Endothelial cell of umbilical vein (primary cell): ENCODE measurements around the gene NME4. TPM values are rescaled to one million over a fixed set of nuclear protein-coding genes. Genes with fewer than 3 reads are reported as not detected.

Experiments used
- BruUV-seq: library from RNA; stranded (reverse); fragments of 400-500 nt; replicated peaks from 2 replicates; lab custom pipeline; 2021; lab: Mats Ljungman, UMichigan
- CTCF ChIA-PET: fragments of 300-600, 350-600 bp; sonication (Branson Sonifier 250); formaldehyde crosslinking; loops from one replicate; lab custom pipeline; 2021; ENCODE audit warnings: antibody characterized with exemption, inconsistent platforms; lab: Charles Lee
- POLR2A ChIA-PET: fragments of 300-600, 350-600 bp; sonication (Branson Sonifier 250); formaldehyde crosslinking; loops from one replicate; lab custom pipeline; 2021; ENCODE audit warnings: antibody characterized with exemption, inconsistent platforms; lab: Charles Lee
- DNase-seq: peaks from one replicate; pipeline ENCODE4 v3.0.0-alpha.2; 2011; ENCODE audit warnings: low read depth, low spot score
- FAIRE-seq: peaks from 2 replicates; lab custom pipeline; 2011; peaks lifted over from hg19 to GRCh38; lab: Jason Lieb, UNC
- H2AFZ ChIP-seq: 2 replicates; pipeline ENCODE4 v1.6.0; 2012; ENCODE audit warnings: low read depth, low read length, control low read depth, inconsistent platforms
- H3K27ac ChIP-seq: 2 replicates; pipeline ENCODE4 v1.5.1; 2011; ENCODE audit warnings: low read depth, mild to moderate bottlenecking, control low read depth, low read length, moderate library complexity; ENCODE audit not compliant: insufficient read depth
- H3K27me3 ChIP-seq, 2 experiments: 2 replicates each; pipeline versions ENCODE4 v1.6.0 to v1.6.1; 2011; ENCODE audit warnings: low read length in 2 of 2, mixed read lengths in 1 of 2; ENCODE audit not compliant: control insufficient read depth in 2 of 2, insufficient read depth in 2 of 2
- H3K36me3 ChIP-seq, 2 experiments: 2 replicates in 1 of 2; 3 replicates in 1 of 2; pipeline ENCODE4 v1.5.1; 2011; ENCODE audit warnings: low read length in 2 of 2, mild to moderate bottlenecking in 1 of 2, moderate library complexity in 1 of 2; ENCODE audit not compliant: control insufficient read depth in 2 of 2, insufficient read depth in 2 of 2; ENCODE audit errors: extremely low read depth in 1 of 2
- H3K4me1 ChIP-seq: 3 replicates; pipeline ENCODE4 v1.5.1; 2011; ENCODE audit warnings: mild to moderate bottlenecking, low read length; ENCODE audit not compliant: control insufficient read depth, insufficient read depth; ENCODE audit errors: extremely low read depth
- H3K4me2 ChIP-seq: 2 replicates; pipeline ENCODE4 v1.6.1; 2011; ENCODE audit warnings: low read length, control low read depth, mixed read lengths; ENCODE audit not compliant: insufficient read depth
- H3K4me3 ChIP-seq, 3 experiments: fragments of 200-600 bp in 1 of 3; sonication (generic), shearing (Covaris generic) in 1 of 3; replicated peaks in 1 of 3; 2 replicates each; pipeline ENCODE4 v1.5.1; 2011 to 2016; ENCODE audit warnings: control low read depth in 3 of 3, low read length in 3 of 3, mild to moderate bottlenecking in 2 of 3, inconsistent platforms in 1 of 3, low read depth in 1 of 3, moderate library complexity in 1 of 3; ENCODE audit not compliant: insufficient read depth in 1 of 3
- H3K79me2 ChIP-seq: 2 replicates; pipeline ENCODE4 v1.6.0; 2012; ENCODE audit warnings: low read length, inconsistent platforms; ENCODE audit not compliant: control insufficient read depth, insufficient read depth
- H3K9ac ChIP-seq: replicated peaks from 2 replicates; pipeline ENCODE3; 2011; ENCODE audit warnings: low read length, control low read depth; ENCODE audit not compliant: insufficient read depth; ENCODE audit errors: extremely low read depth
- H3K9me1 ChIP-seq: replicated peaks from 3 replicates; pipeline ENCODE4 v1.6.0; 2011; ENCODE audit warnings: mild to moderate bottlenecking, low read length; ENCODE audit not compliant: control insufficient read depth, insufficient read depth; ENCODE audit errors: extremely low read depth
- H3K9me3 ChIP-seq: replicated peaks from 2 replicates; pipeline ENCODE4 v1.5.1; 2012; ENCODE audit warnings: low read length, inconsistent platforms; ENCODE audit not compliant: control insufficient read depth, insufficient read depth
- H4K20me1 ChIP-seq: replicated peaks from 2 replicates; pipeline ENCODE3; 2011; ENCODE audit warnings: mild to moderate bottlenecking, low read length; ENCODE audit not compliant: control insufficient read depth, insufficient read depth; ENCODE audit errors: extremely low read depth
- CTCF ChIP-seq, 2 donors: IDR thresholded peaks; 1 replicate in 1 of 2; 2 replicates in 1 of 2; pipeline ENCODE4 v1.5.1; 2011; ENCODE audit warnings: low read length in 2 of 2, mild to moderate bottlenecking in 2 of 2, moderate library complexity in 2 of 2, control low read depth in 1 of 2, inconsistent platforms in 1 of 2, low read depth in 1 of 2; ENCODE audit not compliant: insufficient read depth in 1 of 2; ENCODE audit errors: extremely low read depth in 1 of 2
- EZH2 ChIP-seq: IDR thresholded peaks from 2 replicates; pipeline ENCODE4 v1.6.1; 2012; ENCODE audit warnings: borderline replicate concordance, low read depth, mild to moderate bottlenecking, moderate library complexity, low read length, inconsistent platforms; ENCODE audit not compliant: severe bottlenecking
- FOS ChIP-seq: IDR thresholded peaks from 2 replicates; pipeline ENCODE4 v1.6.1; 2011; ENCODE audit warnings: mild to moderate bottlenecking, low read length, moderate library complexity, borderline replicate concordance; ENCODE audit not compliant: insufficient read depth
- GATA2 ChIP-seq: IDR thresholded peaks from 2 replicates; pipeline ENCODE4 v1.7.0; 2011; ENCODE audit warnings: low read depth, mild to moderate bottlenecking, moderate library complexity, mixed read lengths, low read length; ENCODE audit not compliant: insufficient read length, insufficient read depth
- JUN ChIP-seq: IDR thresholded peaks from 2 replicates; pipeline ENCODE4 v1.6.1; 2011; ENCODE audit warnings: borderline replicate concordance, low read depth; ENCODE audit not compliant: insufficient read length, insufficient read depth
- MYC ChIP-seq: IDR thresholded peaks from one replicate; pipeline ENCODE4 v1.6.1; 2011; ENCODE audit warnings: mild to moderate bottlenecking, low read depth, low read length
- POLR2A ChIP-seq: IDR thresholded peaks from 2 replicates; pipeline ENCODE4 v1.6.1; 2012; ENCODE audit warnings: low read depth, mild to moderate bottlenecking, control low read depth, low read length
- POLR2AphosphoS5 ChIP-seq: IDR thresholded peaks from 2 replicates; pipeline ENCODE4 v1.6.1; 2012; ENCODE audit warnings: low read depth, mild to moderate bottlenecking, control low read depth, low read length, moderate library complexity; ENCODE audit not compliant: insufficient read depth
- dilution Hi-C: fragments of 300-500 bp; cut with MboI; formaldehyde crosslinking; loops from one replicate; pipeline ENCODE4 v1.15.0; 2019; ENCODE audit warnings: low sequenced_read_pairs; ENCODE audit not compliant: extremely low pct_ligation_motif_present
- intact Hi-C: fragments of 100-400 bp; cut with micrococcal nuclease; formaldehyde crosslinking; loops from one replicate; pipeline ENCODE4 v1.10.0; 2022
- polyA plus RNA-seq, 4 experiments: library from polyadenylated mRNA; depleted of rRNA in 3 of 4; stranded (reverse) in 3 of 4; unstranded in 1 of 4; fragments of >200 nt; gene quantifications; 2 replicates each; pipeline versions ENCODE4 v1.2.1 to v1.2.3, GENCODE V29; 2011 to 2012; ENCODE audit warnings: missing spikeins in 1 of 4
- total RNA-seq: library from RNA; stranded (reverse); gene quantifications from 2 replicates; pipeline ENCODE4 v1.2.3, GENCODE V29; 2021
- TF ChIP-seq, protein P1 (sequence below): IDR thresholded peaks from 2 replicates; pipeline ENCODE4 v1.6.1; 2011; ENCODE audit not compliant: insufficient read depth, insufficient read length

The NME4 gene
- total and polyA plus RNA-seq, 2 donors (not counting 3 experiments of a cell fraction or from before 2014, with no cell fraction given) = 170 to 264 TPM

DNA sequence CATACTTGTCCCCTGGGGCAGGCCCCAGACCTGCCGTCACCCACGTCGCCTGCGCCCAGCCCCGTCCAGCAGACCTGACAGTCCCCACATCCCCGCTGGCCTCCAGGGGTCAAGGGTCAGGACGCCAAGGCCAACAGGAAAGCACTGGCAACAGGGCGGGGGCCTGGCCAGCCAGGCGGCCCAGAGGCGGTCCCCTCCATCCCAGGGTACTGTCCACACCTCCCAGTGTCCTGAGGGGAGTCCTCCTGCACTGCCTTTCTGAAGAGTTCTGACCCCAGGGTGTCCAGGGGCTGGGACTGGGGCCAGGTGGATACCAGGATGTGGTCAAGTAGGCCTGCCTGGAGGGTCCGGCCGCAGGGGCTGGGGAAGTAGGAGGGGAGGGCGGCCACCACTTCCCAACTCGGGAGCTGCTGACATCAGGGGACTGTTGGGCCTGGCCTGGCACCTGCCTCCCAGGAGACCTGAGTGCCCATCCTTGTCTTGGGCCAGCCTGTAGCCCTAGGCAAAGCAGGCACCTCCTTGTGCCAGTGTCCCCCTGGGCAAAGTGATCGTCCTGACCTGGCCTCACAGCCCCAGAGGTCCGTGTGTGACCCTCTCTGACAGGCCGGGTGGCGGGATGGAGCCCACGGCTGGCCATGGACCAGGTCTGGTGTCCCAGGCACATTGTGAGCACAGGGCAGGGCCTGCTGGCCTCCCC lies 37.8 kb upstream of the NME4 start:
- Histone ChIP-seq H3K4me3 (no peak overlapping the region), H4K20me1 (no peaks in the 10 kb centered on the region), H3K79me2 (no peaks in the 10 kb centered on the region), H3K36me3 (no peaks in the 10 kb centered on the region), H3K9me3 (no peaks in the 10 kb centered on the region), H3K27ac (no peak overlapping the region), H3K9me1 (no peaks in the 10 kb centered on the region), H3K4me1 (no peaks in the 10 kb centered on the region), H2AFZ (no peak overlapping the region), H3K27me3 (no peaks in the 10 kb centered on the region), H3K9ac (no peak overlapping the region), H3K4me2 (no peak overlapping the region)
- ChIA-PET CTCF (interaction anchor here (4.8 kb wide), 1 partner anchor 254 kb away, joined by 130 read pairs; no protein-coding TSS in a partner anchor), POLR2A (no interaction called here)
- intact Hi-C loops = no loop called here
- FAIRE-seq = no peak
- BruUV-seq = no TSS peak
- TF ChIP-seq FOS (no peak), POLR2A (no peak), JUN (no peak), GATA2 (no peak), POLR2AphosphoS5 (no peak), CTCF (IDR thresholded peaks at IDR 0.05; ENCODE audit: extremely low read depth in 1 of 2, insufficient read depth in 1 of 2, low read depth in 1 of 2, low read length in 2 of 2) (no peak), MYC (no peak), EZH2 (no peak)
- TF ChIP-seq, protein P1, sequence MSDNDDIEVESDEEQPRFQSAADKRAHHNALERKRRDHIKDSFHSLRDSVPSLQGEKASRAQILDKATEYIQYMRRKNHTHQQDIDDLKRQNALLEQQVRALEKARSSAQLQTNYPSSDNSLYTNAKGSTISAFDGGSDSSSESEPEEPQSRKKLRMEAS = no peak
- DNase-seq = no peak
- dilution Hi-C loops = no loop called here
